A549 (cell line): ENCODE data around the gene RAPSN.

Experiments
- TF ChIP-seq, protein P1 (sequence below): fragments of 450-650 bp; IDR thresholded peaks from 2 replicates; pipeline ENCODE4 v1.6.1; 2014; ENCODE audit warnings: antibody characterized with exemption
- TF ChIP-seq, protein P2 (sequence below): fragments of >200 bp; sonication (Bioruptor Twin); formaldehyde crosslinking; IDR thresholded peaks from 3 replicates; pipeline ENCODE4 v1.5.1; 2016

DNA sequence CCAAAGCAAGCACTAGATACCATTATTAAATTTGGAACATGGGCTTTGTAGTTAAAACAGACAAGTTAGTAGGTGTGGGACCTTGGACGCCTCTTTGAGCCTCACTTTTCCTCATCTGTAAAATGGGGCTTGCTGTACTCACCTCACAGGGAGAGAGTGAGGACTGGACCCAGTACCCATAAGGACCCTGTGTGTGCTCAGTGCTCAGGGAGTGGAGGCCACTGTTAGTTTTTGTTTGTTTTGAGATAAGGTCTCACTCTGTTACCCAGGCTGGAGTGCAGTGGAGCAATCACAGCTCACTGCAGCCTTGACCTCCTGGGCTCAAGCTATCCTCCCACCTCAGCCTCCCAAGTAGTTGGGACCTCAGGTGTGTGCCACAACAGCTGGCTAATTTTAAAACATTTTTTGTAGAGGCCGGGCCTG, 8.9 kb downstream of the RAPSN start:
- TF ChIP-seq, protein P1, sequence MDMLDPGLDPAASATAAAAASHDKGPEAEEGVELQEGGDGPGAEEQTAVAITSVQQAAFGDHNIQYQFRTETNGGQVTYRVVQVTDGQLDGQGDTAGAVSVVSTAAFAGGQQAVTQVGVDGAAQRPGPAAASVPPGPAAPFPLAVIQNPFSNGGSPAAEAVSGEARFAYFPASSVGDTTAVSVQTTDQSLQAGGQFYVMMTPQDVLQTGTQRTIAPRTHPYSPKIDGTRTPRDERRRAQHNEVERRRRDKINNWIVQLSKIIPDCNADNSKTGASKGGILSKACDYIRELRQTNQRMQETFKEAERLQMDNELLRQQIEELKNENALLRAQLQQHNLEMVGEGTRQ, result no peak
- TF ChIP-seq, protein P2, sequence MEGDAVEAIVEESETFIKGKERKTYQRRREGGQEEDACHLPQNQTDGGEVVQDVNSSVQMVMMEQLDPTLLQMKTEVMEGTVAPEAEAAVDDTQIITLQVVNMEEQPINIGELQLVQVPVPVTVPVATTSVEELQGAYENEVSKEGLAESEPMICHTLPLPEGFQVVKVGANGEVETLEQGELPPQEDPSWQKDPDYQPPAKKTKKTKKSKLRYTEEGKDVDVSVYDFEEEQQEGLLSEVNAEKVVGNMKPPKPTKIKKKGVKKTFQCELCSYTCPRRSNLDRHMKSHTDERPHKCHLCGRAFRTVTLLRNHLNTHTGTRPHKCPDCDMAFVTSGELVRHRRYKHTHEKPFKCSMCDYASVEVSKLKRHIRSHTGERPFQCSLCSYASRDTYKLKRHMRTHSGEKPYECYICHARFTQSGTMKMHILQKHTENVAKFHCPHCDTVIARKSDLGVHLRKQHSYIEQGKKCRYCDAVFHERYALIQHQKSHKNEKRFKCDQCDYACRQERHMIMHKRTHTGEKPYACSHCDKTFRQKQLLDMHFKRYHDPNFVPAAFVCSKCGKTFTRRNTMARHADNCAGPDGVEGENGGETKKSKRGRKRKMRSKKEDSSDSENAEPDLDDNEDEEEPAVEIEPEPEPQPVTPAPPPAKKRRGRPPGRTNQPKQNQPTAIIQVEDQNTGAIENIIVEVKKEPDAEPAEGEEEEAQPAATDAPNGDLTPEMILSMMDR, result no peak
